Panc1 (cell line): ENCODE data around the gene TMEM174.

Experiments
- CTCF ChIP-seq: fragments of 450-650 bp; IDR thresholded peaks from 2 replicates; pipeline ENCODE4 v1.5.1; 2017; ENCODE audit warnings: mild to moderate bottlenecking
- SIN3A ChIP-seq: IDR thresholded peaks from 2 replicates; pipeline ENCODE4 v1.6.1; 2012; ENCODE audit warnings: low read depth, mild to moderate bottlenecking, low read length, moderate library complexity, borderline replicate concordance; ENCODE audit not compliant: insufficient read depth
- TCF7L2 ChIP-seq: IDR thresholded peaks from 2 replicates; pipeline ENCODE4 v1.6.1; 2011; ENCODE audit warnings: mild to moderate bottlenecking, low read depth, low read length, inconsistent platforms
- TF ChIP-seq, protein P1 (sequence below), 2 experiments: IDR thresholded peaks; 2 replicates each; pipeline ENCODE4 v1.6.1; 2011 to 2012; ENCODE audit warnings: low read depth in 2 of 2, control low read depth in 1 of 2, low read length in 1 of 2, mild to moderate bottlenecking in 1 of 2, moderate library complexity in 1 of 2; ENCODE audit not compliant: insufficient read depth in 1 of 2

DNA sequence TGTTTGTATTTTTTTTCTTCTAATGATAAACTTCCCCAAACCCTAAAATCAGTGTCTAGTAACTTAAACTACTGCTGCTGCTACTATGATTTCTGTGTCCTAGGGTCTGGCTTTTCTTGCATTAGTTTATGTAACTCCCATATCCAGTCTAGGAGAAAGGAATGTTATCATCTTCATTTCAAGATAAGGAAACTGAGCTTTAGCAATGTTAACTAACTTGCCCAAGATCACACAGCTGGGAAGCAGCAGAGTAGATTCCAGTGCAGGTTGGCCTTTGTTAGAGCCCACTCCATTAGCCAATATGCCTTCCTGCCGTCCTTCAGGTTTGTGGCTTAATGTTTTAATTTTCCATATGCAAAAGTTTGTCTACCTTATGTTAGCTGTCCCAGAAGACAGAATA, 42.2 kb upstream of the TMEM174 start:
- TF ChIP-seq CTCF: no peak
- TF ChIP-seq TCF7L2: no peak
- TF ChIP-seq, protein P1, sequence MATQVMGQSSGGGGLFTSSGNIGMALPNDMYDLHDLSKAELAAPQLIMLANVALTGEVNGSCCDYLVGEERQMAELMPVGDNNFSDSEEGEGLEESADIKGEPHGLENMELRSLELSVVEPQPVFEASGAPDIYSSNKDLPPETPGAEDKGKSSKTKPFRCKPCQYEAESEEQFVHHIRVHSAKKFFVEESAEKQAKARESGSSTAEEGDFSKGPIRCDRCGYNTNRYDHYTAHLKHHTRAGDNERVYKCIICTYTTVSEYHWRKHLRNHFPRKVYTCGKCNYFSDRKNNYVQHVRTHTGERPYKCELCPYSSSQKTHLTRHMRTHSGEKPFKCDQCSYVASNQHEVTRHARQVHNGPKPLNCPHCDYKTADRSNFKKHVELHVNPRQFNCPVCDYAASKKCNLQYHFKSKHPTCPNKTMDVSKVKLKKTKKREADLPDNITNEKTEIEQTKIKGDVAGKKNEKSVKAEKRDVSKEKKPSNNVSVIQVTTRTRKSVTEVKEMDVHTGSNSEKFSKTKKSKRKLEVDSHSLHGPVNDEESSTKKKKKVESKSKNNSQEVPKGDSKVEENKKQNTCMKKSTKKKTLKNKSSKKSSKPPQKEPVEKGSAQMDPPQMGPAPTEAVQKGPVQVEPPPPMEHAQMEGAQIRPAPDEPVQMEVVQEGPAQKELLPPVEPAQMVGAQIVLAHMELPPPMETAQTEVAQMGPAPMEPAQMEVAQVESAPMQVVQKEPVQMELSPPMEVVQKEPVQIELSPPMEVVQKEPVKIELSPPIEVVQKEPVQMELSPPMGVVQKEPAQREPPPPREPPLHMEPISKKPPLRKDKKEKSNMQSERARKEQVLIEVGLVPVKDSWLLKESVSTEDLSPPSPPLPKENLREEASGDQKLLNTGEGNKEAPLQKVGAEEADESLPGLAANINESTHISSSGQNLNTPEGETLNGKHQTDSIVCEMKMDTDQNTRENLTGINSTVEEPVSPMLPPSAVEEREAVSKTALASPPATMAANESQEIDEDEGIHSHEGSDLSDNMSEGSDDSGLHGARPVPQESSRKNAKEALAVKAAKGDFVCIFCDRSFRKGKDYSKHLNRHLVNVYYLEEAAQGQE (IDR thresholded peaks at IDR 0.05; ENCODE audit: insufficient read depth in 1 of 2, low read depth in 2 of 2, low read length in 1 of 2): no peak
- no peak for TF ChIP-seq SIN3A
